LHCN-M2 (cell line): ENCODE data around the gene UTS2B. TPM values are rescaled to one million over a fixed set of nuclear protein-coding genes. Genes with fewer than 3 reads are reported as not detected.

Source experiments
- DNase-seq: peaks from one replicate; pipeline ENCODE4 v3.0.0-alpha.2; 2012; ENCODE audit warnings: low read depth
- polyA plus RNA-seq: library from polyadenylated mRNA; unstranded; fragments of >200 nt; gene quantifications from one replicate; pipeline ENCODE4 v1.2.1, GENCODE V29; 2012; ENCODE audit warnings: missing spikeins
- total RNA-seq: library from RNA; depleted of rRNA; stranded (reverse); fragments of >200 nt; gene quantifications from 2 replicates; pipeline ENCODE4 v1.2.3, GENCODE V29; 2014; rRNA removed

UTS2B gene, protein sequence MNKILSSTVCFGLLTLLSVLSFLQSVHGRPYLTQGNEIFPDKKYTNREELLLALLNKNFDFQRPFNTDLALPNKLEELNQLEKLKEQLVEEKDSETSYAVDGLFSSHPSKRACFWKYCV
- 0.26 and 0.57 TPM in 2 replicates for total RNA-seq
- polyA plus RNA-seq = 0.16 TPM

DNA sequence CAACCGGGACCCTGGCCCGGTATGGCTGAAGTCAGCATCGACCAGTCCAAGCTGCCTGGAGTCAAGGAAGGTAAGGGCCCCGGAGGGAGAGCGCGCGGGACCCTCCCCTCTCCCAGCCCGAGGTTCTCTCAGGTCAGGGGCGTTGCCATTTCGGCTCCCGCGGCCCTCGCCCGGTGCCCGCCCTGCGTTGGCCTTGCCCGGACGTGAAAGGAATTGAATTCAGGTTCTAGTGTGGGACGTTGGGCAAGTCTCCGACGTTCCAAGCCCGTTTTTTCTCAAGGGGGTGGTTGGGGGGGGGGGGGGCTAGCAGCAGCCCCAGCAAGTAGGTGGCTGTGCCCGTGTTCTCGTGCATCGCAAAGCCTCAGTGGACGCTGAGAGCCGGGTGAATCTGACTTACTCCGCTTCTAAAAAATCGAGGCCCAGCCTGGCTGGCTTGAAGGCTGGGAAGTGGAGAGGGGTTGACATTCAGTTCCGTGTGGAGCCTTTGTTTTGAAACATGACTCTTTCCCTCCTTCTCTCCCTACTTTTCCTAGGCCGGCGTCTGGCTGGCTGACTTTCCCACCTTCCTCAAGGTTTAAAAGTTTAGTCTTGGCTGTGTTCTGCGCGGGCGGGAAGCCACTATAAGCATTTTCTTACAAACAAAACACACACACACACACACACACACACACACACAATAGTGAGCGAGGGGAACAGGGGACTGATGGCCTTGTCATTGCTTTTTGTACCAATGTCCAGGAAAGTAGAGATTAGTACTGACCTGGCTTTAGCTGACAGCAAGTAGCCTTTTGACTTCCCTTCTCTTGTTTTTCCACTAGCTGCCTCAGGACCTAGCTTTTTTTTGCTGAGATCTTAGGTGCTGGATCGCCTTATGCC is at the start of gene UTS2B:
Gene UTS2B (minus strand): TSS at position 873 of the 876 bp plus-strand sequence. CDS start 48,337 bp downstream, outside the sequence.
- peak; percentile 60 for DNase-seq

DNA sequence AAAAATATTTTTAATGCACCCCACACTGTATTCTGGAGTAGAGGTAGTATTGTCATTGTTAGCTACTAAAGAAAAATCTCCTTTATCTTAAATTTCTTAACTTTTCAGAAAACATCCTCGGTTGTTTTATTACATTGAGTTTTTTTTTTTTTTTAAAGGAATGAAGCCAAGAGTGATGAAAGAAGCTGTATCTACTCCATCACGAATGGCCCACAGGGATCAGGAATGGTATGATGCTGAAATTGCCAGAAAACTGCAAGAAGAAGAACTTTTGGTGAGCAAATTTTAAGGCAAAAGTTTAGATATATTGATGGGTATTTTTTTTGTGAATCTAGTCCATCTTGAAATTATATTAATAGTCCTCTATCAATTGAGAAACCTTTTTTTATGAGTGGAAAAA is 49.7 kb upstream of the UTS2B start:
- no peak for DNase-seq

DNA sequence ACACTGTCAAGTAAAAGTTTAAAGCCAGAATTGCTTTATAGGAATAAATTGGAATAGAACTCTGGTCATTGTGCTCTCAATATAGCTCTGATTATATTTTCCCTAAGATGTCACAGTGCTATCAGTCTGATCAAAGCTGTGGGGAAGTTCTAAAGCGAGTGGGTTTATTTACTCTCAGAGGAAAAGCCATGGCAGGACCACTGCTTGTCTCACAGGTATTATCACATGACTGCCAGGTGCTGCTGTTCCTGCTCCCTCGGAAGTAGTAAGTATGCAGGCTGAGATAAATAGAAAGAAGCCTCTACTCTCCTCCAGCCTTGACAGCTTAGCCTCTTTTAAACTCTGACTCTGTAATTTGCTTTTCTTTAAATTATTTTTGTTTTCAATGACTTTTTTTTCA is 49.1 kb upstream of the UTS2B start:
- no peak for DNase-seq

DNA sequence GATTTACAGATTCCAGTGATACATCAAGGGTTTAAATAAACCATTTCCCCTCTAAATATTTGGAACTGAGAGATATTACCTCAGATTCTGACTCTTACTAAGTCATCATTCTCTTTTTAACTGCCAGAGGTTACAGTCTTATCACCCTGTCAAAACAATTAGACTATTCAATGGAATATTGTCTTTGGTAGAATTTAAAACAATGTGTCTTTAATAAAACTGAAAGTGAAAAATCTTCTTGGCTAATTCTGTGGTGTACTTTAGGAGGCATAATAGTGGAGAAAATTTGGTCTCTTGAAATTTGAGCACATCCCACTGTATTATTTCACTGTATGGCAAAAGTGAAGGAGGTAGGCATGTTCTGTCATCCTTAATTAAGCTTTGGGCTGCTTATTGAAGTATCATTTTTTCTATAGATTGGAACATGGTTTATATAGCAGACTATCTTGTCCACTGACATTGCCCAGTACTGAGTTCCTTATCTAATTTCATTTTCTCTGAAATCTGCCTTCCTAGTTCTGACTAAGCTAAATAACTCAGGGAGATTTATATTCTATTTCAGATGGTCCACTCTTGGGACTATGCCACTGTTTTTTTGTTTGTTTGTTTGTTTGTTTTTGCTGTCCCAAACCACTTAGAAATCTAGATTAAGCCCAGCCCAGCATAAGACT is 48.0 kb upstream of the UTS2B start:
- DNase-seq = no peak

DNA sequence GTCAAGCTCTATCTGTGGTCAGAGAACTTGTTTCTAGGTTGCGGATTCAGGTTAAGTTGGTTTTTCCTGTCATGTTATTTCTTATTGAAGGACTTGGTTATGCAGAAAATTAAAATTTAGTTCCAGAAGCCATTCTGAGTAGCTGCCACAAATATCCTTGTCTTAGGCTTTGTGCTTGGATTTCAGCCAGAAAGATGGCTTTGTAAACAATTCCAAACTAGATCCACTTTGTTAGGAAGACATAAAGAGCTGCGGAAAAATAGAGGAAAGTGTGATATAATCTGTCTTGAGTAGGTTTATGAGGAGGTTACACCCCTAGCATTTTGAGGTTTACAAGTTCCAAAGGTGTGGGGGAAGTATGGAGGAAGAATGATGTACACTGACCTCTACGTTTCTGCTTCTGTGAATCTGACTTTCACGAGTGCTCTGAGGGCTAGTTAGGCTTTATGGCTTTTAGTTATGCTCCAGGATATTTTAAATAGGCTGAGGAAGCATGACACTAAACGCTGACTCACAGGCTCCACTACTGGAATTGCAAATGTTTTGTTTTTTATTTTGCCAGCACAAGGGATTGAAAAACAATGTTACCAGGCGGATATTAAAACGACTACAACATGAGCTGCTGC is 46.3 kb upstream of the UTS2B start:
- DNase-seq = peak; percentile 87

DNA sequence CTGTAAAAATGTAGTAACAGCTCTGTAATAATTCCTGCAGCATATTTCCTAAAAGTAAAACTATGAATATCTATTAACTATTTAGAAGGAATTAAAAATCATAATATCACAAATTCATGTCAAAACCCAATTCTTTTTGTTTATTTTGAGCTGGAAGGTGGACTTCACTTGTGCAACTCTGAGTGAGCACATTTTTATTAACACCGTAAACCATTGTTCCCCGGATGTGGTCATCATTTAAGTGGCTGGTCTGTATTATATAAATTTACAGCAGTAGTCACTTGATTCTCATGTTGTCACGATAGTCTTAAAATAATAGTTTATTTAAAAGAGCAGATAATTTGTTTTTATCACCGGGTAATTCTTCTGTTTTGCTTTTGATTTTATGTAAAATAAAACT is 43.0 kb upstream of the UTS2B start:
- no peak for DNase-seq

DNA sequence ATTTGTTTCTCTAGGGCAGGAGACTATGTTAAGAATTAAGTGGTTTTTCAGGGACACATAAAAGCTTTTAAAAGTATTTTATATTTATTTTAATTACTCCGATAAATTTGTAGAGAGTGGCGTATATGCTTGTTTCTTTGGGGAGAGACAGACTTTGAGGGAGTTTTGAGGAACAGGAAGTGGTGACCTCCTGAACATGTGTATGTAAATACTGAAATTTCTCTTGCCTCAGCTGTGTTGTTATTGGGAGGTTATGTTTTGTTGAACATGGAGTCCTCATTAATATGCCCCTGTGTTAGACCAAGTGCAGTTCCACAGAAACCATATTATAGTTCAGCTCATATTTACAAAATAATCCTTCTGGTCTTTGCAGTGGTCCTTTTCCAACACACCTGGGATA is 41.8 kb upstream of the UTS2B start:
- DNase-seq = no peak

DNA sequence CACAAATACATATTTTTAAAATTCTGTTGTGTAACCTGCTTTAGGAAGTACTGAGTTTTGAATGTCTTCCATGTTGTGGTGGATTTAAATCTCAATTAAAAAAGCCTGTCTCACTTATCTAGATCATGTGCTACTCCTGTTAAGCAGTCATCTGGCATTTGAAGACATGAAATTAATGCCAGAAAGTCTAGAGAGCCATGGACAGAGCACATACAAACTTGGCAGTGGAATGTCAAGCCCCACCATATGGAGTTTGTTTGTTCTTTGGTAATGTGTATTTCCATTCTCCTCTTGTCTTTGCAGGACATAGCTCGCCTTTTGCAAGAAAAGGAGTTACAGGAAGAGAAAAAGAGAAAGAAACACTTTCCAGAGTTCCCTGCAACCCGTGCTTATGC is 39.3 kb upstream of the UTS2B start:
- DNase-seq = no peak

DNA sequence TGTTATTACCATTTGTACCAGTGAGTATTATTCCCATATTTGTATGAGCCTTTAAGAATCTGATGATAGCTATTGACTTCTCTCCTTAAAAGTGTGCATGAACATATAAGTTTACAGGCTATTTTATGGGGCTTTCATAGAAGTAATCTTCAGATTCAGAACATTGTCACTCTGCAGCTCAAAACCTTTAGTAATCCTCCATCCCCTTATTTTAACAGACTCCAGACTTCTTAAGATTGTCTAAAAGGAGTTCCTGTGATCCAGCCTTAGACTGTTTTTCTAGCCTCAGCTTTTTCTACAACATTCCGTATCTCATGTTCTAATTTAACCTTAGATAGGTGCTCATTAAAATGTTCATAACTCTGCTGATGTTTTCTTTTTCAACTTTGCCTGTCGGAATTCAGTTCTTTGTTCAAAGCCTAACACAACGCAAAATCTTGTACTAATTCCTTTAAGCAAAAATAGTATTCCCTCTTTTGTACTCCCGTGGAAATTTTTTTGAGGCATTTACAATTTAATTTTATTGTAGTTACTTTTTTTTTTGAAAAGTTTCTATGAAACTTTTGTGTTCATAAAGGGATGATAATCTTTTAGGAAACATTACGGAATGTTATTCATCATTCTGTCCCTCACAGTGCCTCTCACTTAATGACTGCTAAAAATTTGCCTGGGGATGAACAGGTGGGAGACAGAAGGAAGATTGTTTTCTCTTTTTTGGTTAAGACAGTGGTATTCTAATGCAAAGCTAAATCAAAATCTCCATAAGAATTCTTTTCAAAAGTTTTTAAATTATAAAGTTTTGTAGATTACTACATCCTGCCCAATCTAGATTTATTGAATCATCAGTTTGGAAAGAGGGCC is 38.7 kb upstream of the UTS2B start:
- DNase-seq = no peak

DNA sequence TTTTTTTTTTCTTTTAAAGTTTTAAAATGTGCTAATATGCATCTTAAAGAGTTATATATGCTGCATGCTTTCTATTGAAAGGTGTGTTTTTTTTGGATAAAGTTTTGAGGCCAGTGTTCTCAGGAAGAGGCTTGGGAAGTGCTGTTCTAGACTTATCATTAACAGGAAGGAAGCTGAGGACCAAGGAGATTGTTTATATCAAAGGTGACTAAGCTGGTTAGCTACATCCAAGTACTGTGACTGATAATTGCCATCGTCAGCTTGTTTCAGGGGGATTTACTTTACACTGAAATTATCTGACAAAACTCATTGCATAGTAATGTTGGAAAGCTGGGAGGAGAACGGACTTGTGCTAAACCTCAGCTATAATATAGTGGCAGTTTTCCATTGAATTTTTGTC is 36.3 kb upstream of the UTS2B start:
- DNase-seq = no peak

DNA sequence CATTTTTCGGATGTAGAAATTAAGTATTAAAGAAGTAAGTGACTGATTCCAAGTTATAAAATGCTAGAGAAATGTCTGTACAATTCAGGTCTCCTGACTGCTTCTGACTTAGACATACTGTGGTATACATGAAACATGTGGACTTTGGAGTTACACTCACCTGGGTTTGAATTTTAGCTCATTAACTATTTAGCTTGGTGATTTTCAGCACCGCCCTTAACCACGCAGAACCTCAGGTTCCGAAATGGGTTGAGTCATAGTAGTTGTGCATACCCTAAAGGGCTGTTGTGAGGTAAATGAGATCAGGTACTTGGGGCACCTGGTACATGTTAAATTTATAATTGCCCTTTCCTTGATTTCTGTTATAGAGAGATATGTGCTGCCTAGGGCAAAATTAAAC is 32.9 kb upstream of the UTS2B start:
- DNase-seq = no peak

DNA sequence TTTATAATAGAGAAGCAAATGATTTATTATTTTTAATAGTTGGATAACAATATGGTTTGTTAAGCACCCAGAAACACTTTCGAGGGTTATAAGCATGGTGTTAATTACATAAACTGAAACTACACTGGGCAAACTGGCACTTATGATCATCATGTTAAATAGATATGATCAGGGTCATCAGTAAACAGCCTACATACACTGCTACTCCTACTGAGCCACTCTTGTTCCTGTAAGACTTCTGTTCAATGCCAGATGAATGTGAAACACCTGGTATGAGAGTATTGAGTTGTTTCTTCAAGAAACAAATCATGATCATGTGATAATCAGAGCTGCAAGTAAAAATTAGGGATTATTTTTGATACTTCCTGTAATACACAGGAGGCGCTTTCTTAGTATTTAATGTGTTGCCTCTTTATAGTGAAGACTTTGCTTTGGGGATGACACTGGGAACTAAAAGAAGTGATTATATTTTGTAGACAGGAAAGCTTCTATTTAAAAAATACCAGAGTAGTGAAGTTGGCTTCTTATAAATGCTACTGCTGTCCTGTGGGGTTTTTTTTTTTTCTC is 32.3 kb upstream of the UTS2B start:
- no peak for DNase-seq

DNA sequence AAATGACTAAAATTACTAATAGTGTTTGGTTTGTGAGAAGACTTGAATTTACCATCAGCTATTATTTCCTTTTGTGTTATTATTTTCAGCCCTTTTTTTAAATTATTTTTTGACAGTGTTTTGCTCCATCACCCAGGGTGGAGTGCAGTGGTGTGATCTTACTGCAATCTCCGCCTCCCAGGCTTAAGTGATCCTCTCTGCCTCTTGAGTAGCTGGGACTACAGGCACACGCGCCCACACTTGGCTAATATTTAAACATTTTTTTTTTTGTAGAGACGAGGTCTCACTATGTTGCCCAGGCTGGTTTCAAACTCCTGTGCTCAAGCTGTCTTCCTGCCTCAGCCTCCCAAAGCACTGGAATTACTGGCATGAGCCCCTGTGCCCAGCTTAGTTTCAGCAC is 31.7 kb upstream of the UTS2B start:
- DNase-seq = no peak

DNA sequence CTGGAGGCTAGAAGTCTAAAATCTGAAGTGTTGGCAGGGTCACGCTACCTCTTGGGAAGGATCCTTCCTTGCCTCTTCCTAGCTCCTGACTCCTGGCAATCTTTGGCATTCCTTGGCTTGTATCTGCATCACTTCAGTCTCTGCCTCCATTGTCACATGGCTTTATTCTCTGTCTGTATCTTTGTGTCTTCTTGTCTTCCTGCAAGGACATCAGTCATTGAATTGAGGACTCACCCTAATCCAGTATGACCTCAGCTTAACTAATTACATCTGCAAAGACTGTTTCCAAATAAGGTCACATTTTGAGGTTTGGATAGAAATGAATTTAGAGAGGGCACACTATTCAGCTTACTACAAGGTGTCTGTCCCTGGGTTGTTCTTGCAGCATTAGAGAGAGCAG is 31.1 kb upstream of the UTS2B start:
- no peak for DNase-seq

DNA sequence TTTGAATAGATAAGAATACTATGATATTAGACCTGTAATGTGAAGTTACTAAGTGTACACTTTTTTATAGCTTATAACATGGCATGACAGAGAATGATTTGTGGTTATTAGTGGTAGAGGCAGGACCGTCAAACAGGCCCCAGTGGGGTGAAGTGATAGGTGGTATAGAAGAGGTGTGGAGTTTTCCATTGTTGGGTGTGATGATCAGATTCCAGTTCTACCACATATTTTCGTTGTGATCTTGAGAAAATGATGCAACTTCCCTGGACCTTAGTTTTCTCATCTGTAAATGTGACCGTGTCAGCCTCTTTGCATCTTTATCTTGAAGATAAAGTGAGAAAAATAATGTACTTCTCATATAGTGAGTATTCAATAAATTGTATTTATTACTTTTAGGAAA is 30.3 kb upstream of the UTS2B start:
- DNase-seq = no peak

DNA sequence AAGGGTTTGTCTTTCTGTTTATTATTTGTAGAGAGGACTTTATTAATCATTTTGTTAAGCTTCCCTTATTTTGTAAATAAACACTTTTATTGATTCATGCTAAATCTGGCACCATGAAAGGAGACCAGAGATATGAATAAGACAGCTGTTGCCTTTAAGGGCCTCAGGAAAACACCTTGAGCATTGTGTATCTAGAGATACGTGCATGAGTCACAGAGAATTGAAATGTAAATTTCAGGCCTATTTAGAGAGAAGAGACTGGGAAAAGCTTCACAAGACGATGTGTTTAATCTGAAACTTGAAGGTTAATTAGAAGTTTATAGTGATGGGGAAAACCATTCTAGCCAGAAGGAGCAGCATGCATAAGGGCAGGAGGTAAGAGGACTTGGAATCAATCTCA is 28.6 kb upstream of the UTS2B start:
- no peak for DNase-seq

DNA sequence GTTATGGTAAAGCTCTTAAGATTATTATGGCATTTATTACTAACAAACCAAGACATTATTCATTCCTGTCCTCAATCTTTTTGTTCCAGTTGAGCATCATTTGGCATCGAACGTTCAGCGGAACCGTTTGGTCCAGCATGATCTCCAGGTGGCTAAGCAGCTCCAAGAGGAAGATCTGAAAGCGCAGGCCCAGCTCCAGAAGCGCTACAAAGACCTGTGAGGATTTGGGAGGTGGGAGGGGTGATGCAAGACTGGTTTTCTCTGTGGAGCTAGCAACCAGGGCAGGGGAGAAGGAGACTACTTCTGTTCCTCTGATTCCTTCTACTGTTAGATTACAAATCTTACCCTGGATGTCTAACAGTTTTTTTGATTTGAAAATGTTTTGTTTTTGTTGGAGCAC is 27.6 kb upstream of the UTS2B start:
- no peak for DNase-seq

DNA sequence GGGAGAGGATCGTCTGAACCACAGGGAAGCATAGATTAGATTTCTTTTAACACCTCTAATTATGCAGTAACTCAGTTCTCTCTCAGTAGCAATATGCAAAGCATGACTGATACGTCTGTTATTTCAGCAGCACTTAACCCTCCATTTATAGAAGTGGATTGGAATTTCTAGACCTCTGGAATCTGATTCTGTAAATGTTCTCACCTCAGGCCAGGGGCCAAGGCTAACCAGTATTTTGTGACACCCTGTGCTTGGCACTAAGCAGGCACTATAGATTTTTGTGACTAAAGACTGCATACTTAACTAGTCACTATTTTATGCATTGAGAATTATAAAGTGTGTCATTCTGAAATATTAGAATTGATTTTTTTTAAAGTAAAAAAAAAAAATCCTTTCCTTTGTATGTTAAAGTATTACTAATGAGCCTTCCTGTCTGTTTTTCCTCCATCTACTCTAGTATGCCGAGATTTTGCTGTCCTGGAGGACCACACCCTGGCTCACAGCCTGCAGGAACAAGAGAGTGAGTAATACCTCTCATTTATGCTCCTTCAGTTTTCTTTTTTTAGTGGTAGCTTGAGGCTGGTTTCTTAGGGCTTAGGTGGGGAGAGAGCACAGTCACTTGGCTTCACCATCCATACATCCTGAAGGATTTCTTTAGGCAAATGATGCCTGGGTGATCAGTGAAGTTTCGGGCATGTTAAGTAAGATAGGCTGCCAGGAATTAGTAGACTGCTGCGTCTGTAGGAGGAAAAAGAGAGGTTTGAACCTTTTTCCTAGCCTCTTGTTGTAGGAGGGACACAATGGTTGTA is 26.5 kb upstream of the UTS2B start:
- DNase-seq = peak; percentile 55

DNA sequence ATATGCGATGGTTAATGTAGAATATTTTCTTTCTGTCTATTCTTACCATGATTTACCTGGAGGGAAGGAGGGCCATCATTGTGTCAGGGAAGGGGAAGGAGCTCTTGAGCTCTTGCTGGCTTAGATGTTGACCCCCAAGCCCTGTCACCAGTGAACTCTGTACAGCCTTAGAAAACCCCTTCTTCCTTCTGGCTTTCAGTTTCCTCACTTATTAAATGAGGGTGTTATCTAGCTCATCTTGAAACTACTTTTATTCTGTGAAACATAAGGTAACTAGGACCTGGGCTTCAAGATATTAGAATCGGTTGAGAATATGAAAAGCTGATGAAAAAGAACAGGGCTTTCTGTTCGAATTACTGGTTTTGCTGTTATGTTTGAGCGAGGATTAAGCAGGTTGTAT is 25.1 kb upstream of the UTS2B start:
- DNase-seq = no peak
